NCI-H2196 (cell line): ENCODE results near the gene C21orf91.

Experiments used
- DNase-seq: peaks from one replicate; lab custom pipeline; 2025; ENCODE audit not compliant: unreplicated experiment; lab: John Stamatoyannopoulos, UW

C21orf91 gene

GRCh38 chr21:17819114-17819876 is at the start of gene C21orf91:
Gene C21orf91, minus strand, starts transcription at chr21:17819356. Its CDS starts 1,038 bp downstream, at chr21:17818318.
- DNase-seq = peak; percentile 72

DNA sequence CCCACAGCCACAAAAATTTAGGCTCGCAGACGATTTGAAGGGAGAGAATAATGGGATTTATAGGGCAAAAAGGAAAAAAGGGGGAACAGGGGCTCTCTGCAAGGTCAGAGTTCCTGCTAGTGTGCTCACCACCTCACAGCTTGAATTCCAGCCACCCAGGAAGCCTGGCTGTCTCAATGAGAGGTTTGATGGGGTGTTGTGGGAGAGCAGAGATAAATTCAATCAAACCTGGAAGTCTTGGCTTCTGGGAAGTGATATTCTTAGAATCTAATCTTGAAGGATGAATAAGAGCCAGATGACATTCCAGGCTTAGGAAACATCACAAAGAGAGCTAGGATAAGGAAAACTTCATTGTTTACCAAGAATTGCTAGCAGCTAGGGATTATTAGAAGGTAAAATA is 47.4 kb upstream of the C21orf91 start:
- DNase-seq = no peak

GRCh38 chr21:17859661-17860060 is 40.5 kb upstream of the C21orf91 start:
- no peak for DNase-seq

GRCh38 chr21:17858747-17859146 is 39.6 kb upstream of the C21orf91 start:
- no peak for DNase-seq

DNA sequence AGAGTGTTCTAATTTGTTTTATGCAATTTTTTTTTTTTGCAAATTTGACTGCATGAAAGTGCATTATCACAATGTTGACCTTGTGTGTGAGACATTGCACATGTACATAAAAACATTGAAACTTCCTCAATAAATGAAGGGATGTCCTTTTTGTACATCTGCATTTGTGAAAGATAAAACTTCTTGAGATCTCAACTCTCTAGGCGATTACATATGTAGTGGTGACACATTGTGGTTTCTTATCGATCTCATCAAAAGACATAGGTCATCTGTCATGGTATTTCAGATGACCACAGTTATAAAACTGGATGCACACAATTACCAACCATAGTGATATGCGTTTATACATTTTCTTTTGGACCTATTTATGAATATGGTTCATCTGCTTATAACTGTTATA is 35.6 kb upstream of the C21orf91 start:
- DNase-seq = no peak

GRCh38 chr21:17853393-17854275 is 34.5 kb upstream of the C21orf91 start:
- no peak for DNase-seq

DNA sequence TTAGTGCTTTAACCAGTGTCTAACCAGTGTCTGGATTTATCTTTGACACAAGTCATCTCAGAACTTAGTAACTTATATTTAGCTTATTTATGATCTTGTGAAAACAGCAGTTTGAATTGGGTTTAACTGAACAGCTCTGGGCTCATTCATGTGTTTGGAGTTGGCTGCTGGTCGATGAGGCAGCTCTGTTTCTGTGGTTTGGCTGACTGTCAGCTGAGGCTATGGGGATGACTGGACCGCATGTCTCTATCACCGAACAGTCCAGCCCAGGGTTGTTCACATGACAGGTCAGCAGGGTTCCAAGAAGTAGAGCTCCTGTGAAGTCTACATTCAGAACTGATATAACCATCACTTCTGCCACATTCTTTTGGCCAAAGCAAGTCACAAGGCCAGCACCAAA is 29.1 kb upstream of the C21orf91 start:
- DNase-seq = no peak

- DNase-seq = no peak
Observed at GRCh38 chr21:17841103-17841502, 21.9 kb upstream of the C21orf91 start.

- no peak for DNase-seq
Observed at GRCh38 chr21:17834639-17835354, 15.6 kb upstream of the C21orf91 start.

DNA sequence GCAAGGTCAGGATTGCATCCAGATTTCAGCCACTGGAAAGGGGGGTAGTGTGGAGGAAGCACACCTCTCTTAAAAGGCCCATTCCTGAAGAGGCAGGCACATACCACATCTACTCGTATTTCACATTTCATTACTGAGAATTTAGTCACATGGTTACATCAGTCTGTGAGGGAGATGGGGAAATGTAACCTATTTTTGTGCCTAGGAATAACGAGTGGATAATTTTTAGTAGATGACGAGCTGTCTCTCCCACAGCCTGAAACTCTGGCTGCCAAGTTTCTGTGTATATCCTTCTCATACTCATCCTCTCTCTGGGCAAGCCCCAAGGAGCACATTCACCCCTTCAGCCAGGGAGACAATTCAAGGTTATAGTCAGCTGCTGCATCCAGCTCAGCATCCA is 10.3 kb upstream of the C21orf91 start:
- DNase-seq = no peak

DNA sequence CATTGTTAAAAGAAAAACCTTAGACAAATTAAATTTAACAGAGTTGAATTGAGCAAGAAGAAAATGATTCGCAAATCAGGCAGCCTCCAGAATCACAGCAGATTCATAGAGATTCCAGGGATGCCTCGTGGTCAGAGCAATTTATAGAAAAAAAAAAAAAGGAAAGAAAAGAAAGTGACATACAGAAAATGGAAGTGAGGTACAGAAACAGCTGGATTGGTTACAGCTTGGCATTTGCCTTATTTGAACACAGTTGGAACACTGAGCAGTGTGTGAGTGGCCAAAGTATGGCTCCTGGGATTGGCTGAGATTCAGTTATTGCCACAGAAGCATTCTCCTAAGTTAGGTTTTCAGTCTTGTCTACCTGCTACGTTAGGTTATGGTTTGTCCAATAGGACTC is 9.1 kb upstream of the C21orf91 start:
- DNase-seq = no peak

GRCh38 chr21:17823846-17824245 is 4.7 kb upstream of the C21orf91 start:
- DNase-seq = no peak

GRCh38 chr21:17821121-17821520 is 2.0 kb upstream of the C21orf91 start:
- DNase-seq = no peak

DNA sequence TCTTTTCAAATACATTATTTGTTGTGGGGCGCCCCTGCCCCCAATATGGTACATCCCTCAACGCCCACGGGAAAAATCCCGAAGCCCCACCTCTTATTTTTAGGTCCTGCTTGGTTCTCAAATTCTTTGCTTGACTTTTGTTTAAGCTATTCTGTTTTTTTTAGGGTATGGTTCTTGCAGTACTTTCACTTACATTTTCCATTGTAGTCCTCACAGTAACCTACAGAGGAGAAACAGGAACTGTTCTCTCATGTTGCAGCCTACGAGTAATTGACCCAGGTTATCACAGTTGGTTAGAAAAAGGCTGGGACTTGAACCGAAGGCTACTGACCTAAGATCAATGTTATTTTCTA is 697 bp upstream of the C21orf91 start:
- no peak for DNase-seq

- peak; percentile 11 for DNase-seq
Observed at GRCh38 chr21:17818186-17819113, 706 bp downstream of the C21orf91 start.

DNA sequence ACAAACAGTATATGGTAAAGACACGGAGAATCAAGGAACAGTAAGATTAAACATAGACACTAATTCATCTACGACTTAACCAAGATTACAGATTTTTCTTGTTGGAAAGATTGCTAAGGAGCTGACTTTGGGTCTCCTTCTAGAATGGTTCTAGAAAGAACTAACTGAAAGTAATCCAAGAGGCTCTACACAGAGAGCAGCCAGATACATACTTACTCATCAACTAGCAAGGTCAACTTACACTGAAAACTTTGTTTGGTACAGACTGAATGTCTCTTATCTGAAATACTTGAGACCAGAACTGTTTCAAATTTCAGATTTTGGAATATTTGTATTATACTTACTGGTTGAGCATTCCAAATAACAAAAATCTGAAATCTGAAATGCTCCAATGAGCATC is 5.8 kb downstream of the C21orf91 start:
- no peak for DNase-seq

GRCh38 chr21:17805966-17806365 is 13.2 kb downstream of the C21orf91 start:
- no peak for DNase-seq

DNA sequence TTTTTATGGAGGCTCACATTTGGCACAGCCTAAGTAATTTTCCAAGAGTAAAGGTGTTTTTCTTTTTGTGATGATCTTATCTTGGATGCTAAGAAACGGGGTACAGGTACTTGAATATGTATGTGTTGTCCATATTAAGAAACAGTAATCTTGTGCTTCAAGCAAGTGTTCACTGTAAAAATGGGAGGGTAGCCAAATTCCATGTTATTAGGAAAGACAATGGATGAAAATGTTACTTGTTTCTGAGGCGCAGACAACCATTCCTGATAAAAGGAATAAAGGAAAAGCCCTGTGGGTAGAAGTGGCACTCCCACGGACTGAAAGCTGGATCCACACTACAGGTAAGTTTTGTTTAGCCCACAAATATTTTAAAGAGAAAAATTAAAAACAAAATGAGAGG is 15.6 kb downstream of the C21orf91 start:
- no peak for DNase-seq

- no peak for DNase-seq
Observed at GRCh38 chr21:17802572-17802971, 16.6 kb downstream of the C21orf91 start.

DNA sequence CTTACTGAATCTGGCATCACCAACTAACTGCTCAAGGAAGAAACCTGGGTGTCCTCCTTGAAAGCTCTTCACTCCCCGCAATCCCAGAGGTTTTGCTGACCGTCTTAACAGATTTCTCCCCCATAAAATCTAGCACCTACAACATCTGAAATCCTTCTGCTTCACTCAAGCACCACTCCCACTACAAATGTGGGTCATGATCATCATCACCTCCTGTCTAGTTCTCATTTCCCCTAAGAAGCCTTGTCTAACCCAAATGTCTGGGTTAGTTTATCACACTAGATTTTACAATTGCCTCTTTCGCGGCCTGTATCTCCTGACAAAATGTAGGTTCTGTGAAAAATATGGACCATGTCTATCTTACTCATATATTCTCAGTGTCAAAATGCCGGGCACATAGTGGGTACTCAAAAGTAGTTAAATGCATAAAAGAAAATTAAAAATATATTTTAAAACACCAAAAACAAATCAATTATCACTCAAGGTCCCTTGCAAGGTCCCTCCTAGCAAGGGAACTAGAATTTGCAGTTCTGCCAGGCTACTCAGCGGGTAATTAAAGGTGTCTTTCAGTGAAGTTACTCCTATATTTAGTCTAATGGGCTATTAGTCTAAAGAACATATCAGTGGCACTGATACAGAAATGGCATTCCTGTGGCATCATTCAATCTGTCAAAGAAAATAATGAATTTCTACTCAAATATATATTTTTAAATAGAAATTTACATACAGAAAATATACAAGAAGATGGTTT is 19.6 kb downstream of the C21orf91 start:
- DNase-seq = no peak
